Loucy (cell line): ENCODE data around the gene ZNF138.

Experiments used
- CTCF ChIP-seq: fragments of 200-600 bp; sonication (generic); conservative IDR thresholded peaks from 2 replicates; pipeline ENCODE4 v1.5.1; 2014; ENCODE audit warnings: mild to moderate bottlenecking, antibody characterized with exemption, low read length
- EZH2phosphoT487 ChIP-seq: fragments of 200-600 bp; IDR thresholded peaks from 2 replicates; pipeline ENCODE4 v1.6.1; 2018; ENCODE audit warnings: antibody characterized with exemption, mild to moderate bottlenecking, moderate library complexity, borderline replicate concordance

DNA sequence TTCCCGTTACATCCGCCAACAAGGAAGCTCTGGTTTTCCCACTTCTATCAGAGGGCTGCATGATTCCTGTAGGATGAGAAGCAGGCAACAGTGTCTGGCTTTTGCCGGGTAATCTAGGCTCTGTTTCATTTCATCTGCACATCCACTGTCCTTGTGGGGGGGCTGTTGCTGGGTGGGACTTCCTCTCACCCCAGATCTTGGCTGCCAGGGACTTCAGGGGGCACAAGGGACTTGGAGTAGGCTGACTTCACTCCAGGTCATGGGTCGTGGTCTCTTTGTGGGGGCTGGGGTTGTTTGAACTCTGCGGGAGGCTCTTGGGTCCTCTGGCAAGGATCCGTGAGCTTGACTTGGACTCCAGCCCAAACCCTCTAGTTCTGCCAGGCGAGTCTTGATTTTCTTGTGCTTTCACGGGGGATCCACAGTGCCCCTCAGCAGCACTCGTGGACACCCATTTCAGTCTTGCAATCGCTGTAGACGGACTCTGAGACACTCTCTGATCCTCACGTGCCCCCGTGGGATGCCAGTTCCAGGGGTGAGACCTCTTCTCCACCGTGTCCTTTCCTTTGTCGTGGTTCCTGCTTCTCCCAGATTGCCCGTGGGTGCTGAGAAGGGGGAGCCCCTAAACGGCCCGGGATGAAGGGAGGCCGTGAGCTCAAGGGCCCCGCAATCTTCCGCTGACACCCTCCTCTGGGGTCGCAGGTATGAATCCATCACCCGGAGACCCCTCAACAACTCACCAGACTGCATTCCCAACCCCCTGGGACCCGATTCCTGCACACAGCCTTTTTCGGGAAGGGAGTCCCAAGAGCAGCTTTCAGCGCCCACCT lies 87.4 kb downstream of the ZNF138 start:
- TF ChIP-seq CTCF (no peak), EZH2phosphoT487 (no peak)
